IMR-90 (cell line): ENCODE results near the gene TRIM46. TPM values are rescaled to one million over a fixed set of nuclear protein-coding genes. Genes with fewer than 3 reads are reported as not detected.

Source experiments
- ATAC-seq: fragments of 200-7000 bp; cut with Tn5 transposase; 2 replicates; pipeline ENCODE4 v1.9.1; 2020; ENCODE audit warnings: low read depth, mild to moderate bottlenecking, moderate library complexity
- BruUV-seq: library from RNA; stranded (reverse); fragments of 400-500 nt; replicated peaks from 2 replicates; lab custom pipeline; 2021; lab: Mats Ljungman, UMichigan
- CTCF ChIA-PET: fragments of 300-600 bp; formaldehyde crosslinking; extraction: SDS; loops from one replicate; lab custom pipeline; 2021; ENCODE audit warnings: antibody characterized with exemption; lab: Yijun Ruan, JAX
- POLR2A ChIA-PET: fragments of 300-600 bp; sonication (Branson Sonifier 250); formaldehyde crosslinking; loops from one replicate; lab custom pipeline; 2022; ENCODE audit warnings: antibody characterized with exemption; ENCODE audit not compliant: unreplicated experiment; lab: Charles Lee
- DNase-seq: peaks from one replicate; pipeline ENCODE4 v3.0.0; 2013
- H2AFZ ChIP-seq: replicated peaks from 2 replicates; pipeline ENCODE3; 2013; ENCODE audit warnings: low read length, mild to moderate bottlenecking; ENCODE audit not compliant: poor library complexity
- H2AK5ac ChIP-seq: 2 replicates; pipeline ENCODE4 v1.6.1; 2013; ENCODE audit warnings: low read depth, low read length, inconsistent platforms
- H2AK9ac ChIP-seq: replicated peaks from 2 replicates; pipeline ENCODE3; 2013; ENCODE audit warnings: mild to moderate bottlenecking, low read depth, low read length, moderate library complexity; ENCODE audit not compliant: poor library complexity
- H2BK120ac ChIP-seq: 2 replicates; pipeline ENCODE4 v1.6.1; 2013; ENCODE audit warnings: low read depth, low read length, inconsistent platforms
- H2BK15ac ChIP-seq: 3 replicates; pipeline ENCODE4 v1.6.1; 2013; ENCODE audit warnings: low read depth, low read length, inconsistent platforms
- H2BK20ac ChIP-seq: 2 replicates; pipeline ENCODE4 v1.6.1; 2013; ENCODE audit warnings: low read depth, mild to moderate bottlenecking, inconsistent platforms, low read length, moderate library complexity
- H2BK5ac ChIP-seq: 2 replicates; pipeline ENCODE4 v1.6.1; 2013; ENCODE audit warnings: mild to moderate bottlenecking, low read depth, low read length, inconsistent platforms; ENCODE audit not compliant: poor library complexity, severe bottlenecking
- H3K14ac ChIP-seq: replicated peaks from 2 replicates; pipeline ENCODE4 v1.6.1; 2013; ENCODE audit warnings: low read depth, low read length, inconsistent platforms
- H3K18ac ChIP-seq: 2 replicates; pipeline ENCODE4 v1.6.1; 2013; ENCODE audit warnings: low read depth, low read length, control low read depth
- H3K23ac ChIP-seq: 2 replicates; pipeline ENCODE4 v1.6.1; 2013; ENCODE audit warnings: low read depth, low read length, inconsistent platforms
- H3K27ac ChIP-seq: 2 replicates; pipeline ENCODE4 v1.5.1; 2013; ENCODE audit warnings: mild to moderate bottlenecking, control low read depth, low read length; ENCODE audit not compliant: insufficient read depth
- H3K27me3 ChIP-seq: 2 replicates; pipeline ENCODE4 v1.6.1; 2013; ENCODE audit warnings: low read length; ENCODE audit not compliant: control insufficient read depth, insufficient read depth
- H3K36me3 ChIP-seq: 2 replicates; pipeline ENCODE4 v1.6.1; 2013; ENCODE audit warnings: low read length, mixed read lengths; ENCODE audit not compliant: control insufficient read depth, insufficient read depth
- H3K4ac ChIP-seq: 2 replicates; pipeline ENCODE4 v1.6.1; 2013; ENCODE audit warnings: low read depth, low read length, inconsistent platforms
- H3K4me1 ChIP-seq: 2 replicates; pipeline ENCODE4 v1.6.1; 2013; ENCODE audit warnings: low read length, mixed read lengths; ENCODE audit not compliant: control insufficient read depth, insufficient read depth
- H3K4me2 ChIP-seq: 2 replicates; pipeline ENCODE4 v1.6.1; 2013; ENCODE audit warnings: low read depth, mild to moderate bottlenecking, control low read depth, low read length, moderate library complexity
- H3K4me3 ChIP-seq: 2 replicates; pipeline ENCODE4 v1.5.1; 2013; ENCODE audit warnings: low read depth, mild to moderate bottlenecking, control low read depth, low read length, moderate library complexity; ENCODE audit not compliant: insufficient read depth
- H3K56ac ChIP-seq: 2 replicates; pipeline ENCODE4 v1.6.1; 2013; ENCODE audit warnings: low read length, inconsistent platforms; ENCODE audit not compliant: insufficient read depth; ENCODE audit errors: extremely low read depth
- H3K79me1 ChIP-seq, 2 experiments: 2 replicates each; pipeline ENCODE4 v1.6.1; 2013; ENCODE audit warnings: low read length in 2 of 2, inconsistent platforms in 1 of 2, low read depth in 1 of 2
- H3K9ac ChIP-seq: 2 replicates; pipeline ENCODE4 v1.6.1; 2013; ENCODE audit warnings: low read depth, low read length, control low read depth
- H3K9me1 ChIP-seq: 2 replicates; pipeline ENCODE4 v1.6.1; 2013; ENCODE audit warnings: low read length, inconsistent platforms; ENCODE audit not compliant: insufficient read depth
- H3K9me3 ChIP-seq: 2 replicates; pipeline ENCODE4 v1.6.1; 2013; ENCODE audit warnings: low read length; ENCODE audit not compliant: control insufficient read depth, insufficient read depth
- H4K20me1 ChIP-seq: 2 replicates; pipeline ENCODE4 v1.6.1; 2013; ENCODE audit warnings: low read length, inconsistent platforms; ENCODE audit not compliant: insufficient read depth
- H4K5ac ChIP-seq: 2 replicates; pipeline ENCODE4 v1.6.1; 2013; ENCODE audit warnings: mild to moderate bottlenecking, low read depth, low read length, control low read depth
- H4K8ac ChIP-seq, 2 experiments: 2 replicates each; pipeline ENCODE4 v1.6.1; 2013; ENCODE audit warnings: low read depth in 2 of 2, low read length in 2 of 2, control low read depth in 1 of 2, inconsistent platforms in 1 of 2
- H4K91ac ChIP-seq: 2 replicates; pipeline ENCODE4 v1.6.1; 2013; ENCODE audit warnings: low read depth, low read length, inconsistent platforms; ENCODE audit not compliant: insufficient read depth
- BHLHE40 ChIP-seq: fragments of 150-350 bp; IDR thresholded peaks from 2 replicates; pipeline ENCODE4 v1.6.1; 2016; ENCODE audit warnings: mild to moderate bottlenecking, low read depth, low read length
- CEBPB ChIP-seq: IDR thresholded peaks from 2 replicates; pipeline ENCODE4 v1.6.1; 2012; ENCODE audit warnings: low read depth, low read length, improper control_type of control experiment
- CHD1 ChIP-seq: IDR thresholded peaks from 2 replicates; pipeline ENCODE4 v1.6.1; 2012; ENCODE audit warnings: low read depth, low read length, improper control_type of control experiment
- CTCF ChIP-seq: conservative IDR thresholded peaks from 2 replicates; pipeline ENCODE4 v1.5.1; 2012; ENCODE audit warnings: mild to moderate bottlenecking, low read depth, low read length, improper control_type of control experiment
- ELK1 ChIP-seq: fragments of 150-350 bp; IDR thresholded peaks from 2 replicates; pipeline ENCODE4 v1.6.1; 2016; ENCODE audit warnings: low read depth, mild to moderate bottlenecking, low read length, moderate library complexity, borderline replicate concordance
- FOS ChIP-seq: fragments of 150-350 bp; IDR thresholded peaks from 2 replicates; pipeline ENCODE4 v1.6.1; 2016; ENCODE audit warnings: low read depth, low read length
- MAFK ChIP-seq: IDR thresholded peaks from 2 replicates; pipeline ENCODE4 v1.6.1; 2012; ENCODE audit warnings: low read depth, low read length, improper control_type of control experiment
- MAZ ChIP-seq: IDR thresholded peaks from 2 replicates; pipeline ENCODE4 v1.6.1; 2012; ENCODE audit warnings: low read depth, mild to moderate bottlenecking, low read length, improper control_type of control experiment, moderate library complexity, borderline replicate concordance
- MXI1 ChIP-seq: IDR thresholded peaks from 2 replicates; pipeline ENCODE4 v1.6.1; 2012; ENCODE audit warnings: low read depth, mild to moderate bottlenecking, low read length, moderate library complexity, borderline replicate concordance
- NFE2L2 ChIP-seq: fragments of 150-350 bp; IDR thresholded peaks from 2 replicates; pipeline ENCODE4 v1.6.1; 2016; ENCODE audit warnings: low read depth, mild to moderate bottlenecking, low read length
- POLR2A ChIP-seq: IDR thresholded peaks from 2 replicates; pipeline ENCODE4 v1.6.1; 2012; ENCODE audit warnings: mild to moderate bottlenecking, low read depth, low read length
- RAD21 ChIP-seq: IDR thresholded peaks from 2 replicates; pipeline ENCODE4 v1.6.1; 2012; ENCODE audit warnings: low read length, improper control_type of control experiment
- RCOR1 ChIP-seq: IDR thresholded peaks from 2 replicates; pipeline ENCODE4 v1.6.1; 2012; ENCODE audit warnings: mild to moderate bottlenecking, low read length, improper control_type of control experiment; ENCODE audit not compliant: insufficient replicate concordance
- RFX5 ChIP-seq: IDR thresholded peaks from 2 replicates; pipeline ENCODE4 v1.8.0; 2012; ENCODE audit warnings: low read depth, mild to moderate bottlenecking, low read length, moderate library complexity
- SMC3 ChIP-seq: fragments of 150-350 bp; IDR thresholded peaks from 2 replicates; pipeline ENCODE4 v1.6.1; 2016; ENCODE audit warnings: low read depth, mild to moderate bottlenecking, antibody characterized with exemption, low read length, moderate library complexity
- USF2 ChIP-seq: fragments of 150-350 bp; IDR thresholded peaks from 2 replicates; pipeline ENCODE4 v1.6.1; 2017; ENCODE audit warnings: mild to moderate bottlenecking, antibody characterized with exemption, low read length, low read depth
- WGBS, 2 experiments: methylation state at CpG; one replicate each; pipeline versions ENCODE4 v1.1.5 to v1.1.7; 2013; ENCODE audit warnings: missing lambda C conversion rate in 2 of 2; ENCODE audit not compliant: insufficient read length in 1 of 2; ENCODE audit errors: extremely low coverage in 2 of 2; 5-methylcytosine and 5-hydroxymethylcytosine counted together
- dilution Hi-C: fragments of 300-500 bp; cut with HindIII; formaldehyde crosslinking; loops from one replicate; pipeline ENCODE4 v1.14.3; 2018; ENCODE audit warnings: low sequenced_read_pairs; ENCODE audit not compliant: unreplicated experiment
- in situ Hi-C: fragments of 300-500 bp; cut with MboI; formaldehyde crosslinking; loops from 3 replicates; pipeline ENCODE4 v1.14.3; 2019; ENCODE audit warnings: low sequenced_read_pairs, inconsistent platforms, mixed read lengths
- intact Hi-C: fragments of 100-400 bp; cut with micrococcal nuclease; formaldehyde crosslinking; loops from 2 replicates; pipeline ENCODE4 v1.10.0; 2022
- polyA plus RNA-seq, 3 experiments: library from polyadenylated mRNA; depleted of rRNA; stranded (reverse); fragments of >200 nt; gene quantifications; 2 replicates each; pipeline ENCODE4 v1.2.3, GENCODE V29; 2012; ENCODE audit warnings: low replicate concordance in 1 of 3
- total RNA-seq: library from RNA; depleted of rRNA; stranded (reverse); fragments of >200 nt; gene quantifications from 2 replicates; pipeline ENCODE4 v1.2.3, GENCODE V29; 2012

Gene TRIM46
- total and polyA plus RNA-seq, 2 of the 4 experiments (the other 2 are of a cell fraction): 2.3 to 6.2 TPM

- TF ChIP-seq ELK1 (no peak), POLR2A (no peak), MAZ (no peak), CTCF (no peak), CHD1 (no peak), MXI1 (no peak), MAFK (no peak), CEBPB (no peak), FOS (no peak), NFE2L2 (no peak), USF2 (no peak), RAD21 (no peak), RFX5 (no peak), BHLHE40 (no peak), RCOR1 (no peak), SMC3 (no peak)
- DNase-seq: no peak
- intact Hi-C loops: loop anchor here (10.0 kb wide), 2 partner anchors 115 to 385 kb away; partner anchors contain the start of gene RUSC1
Measured at GRCh38 chr1:155209312-155209721, 35.7 kb downstream of the TRIM46 start.

More at GRCh38 chr1:155209312-155209721, 35.7 kb downstream of the TRIM46 start:
- H2BK15ac ChIP-seq: 0 out of 3 replicates have a peak overlapping the region, but pooled peaks have one; percentile 1
- no peaks in the 10 kb centered on the region for H3K27me3 ChIP-seq
- no peaks in the 10 kb centered on the region for H3K9me3 ChIP-seq
- H3K27ac ChIP-seq: peak overlapping the region; percentile 86
- peak overlapping the region; percentile 100 for H3K4me2 ChIP-seq
- peak overlapping the region; percentile 99 to 100 for H4K8ac ChIP-seq
- peak overlapping the region; percentile 90 for H2AK9ac ChIP-seq
- H2BK120ac ChIP-seq: peak overlapping the region; percentile 58; the same call in 1 of the 2 replicates
- peak overlapping the region; percentile 100 for H3K4me3 ChIP-seq
- peak overlapping the region; percentile 87 for H4K91ac ChIP-seq
- 7% methylated on average over 6 of the region's 13 CpGs; no CpG with 5 or more reads in 1 of the 2 experiments for WGBS, 2 experiments
- peaks cover 15% of the 10 kb centered on the region for H3K4me1 ChIP-seq
- peak overlapping the region; percentile 66 for H3K23ac ChIP-seq
- peak overlapping the region; percentile 98 for H3K4ac ChIP-seq
- peak overlapping the region; percentile 98 for H3K14ac ChIP-seq
- H4K5ac ChIP-seq: peak overlapping the region; percentile 100
- ATAC-seq: no peak
- peak overlapping the region; percentile 74 for H3K18ac ChIP-seq
- H3K36me3 ChIP-seq: peaks cover 5% of the 10 kb centered on the region; the same call in 1 of the 2 replicates
- ChIA-PET POLR2A (interaction anchor here (0.7 kb wide), 1 partner anchor 15 kb away, joined by 4 read pairs; no protein-coding TSS in a partner anchor), CTCF (no interaction called here)
- peaks cover 6% of the 10 kb centered on the region; the same call in 1 of the 2 replicates for H3K9me1 ChIP-seq
- dilution Hi-C loops (no loop called here), in situ Hi-C loops (no loop called here)
- peak overlapping the region; percentile 74 for H2BK5ac ChIP-seq
- peak overlapping the region; percentile 89 for H2AFZ ChIP-seq
- no peaks in the 10 kb centered on the region for H4K20me1 ChIP-seq
- peak overlapping the region; percentile 86 for H2AK5ac ChIP-seq
- no TSS peak for BruUV-seq
- peak overlapping the region; percentile 99 for H3K9ac ChIP-seq
- H3K56ac ChIP-seq: peak overlapping the region; percentile 59; the same call in 1 of the 2 replicates
- H2BK20ac ChIP-seq: no peak overlapping the region
- H3K79me1 ChIP-seq: peaks cover 13 to 24% of the 10 kb centered on the region in 2 experiments
